ENCODE measurements around the gene IL19.
"Not testable (repeated sequence)": the region's sequence is repeated elsewhere in the genome, so short reads cannot be mapped to it uniquely, and the experiment has no call there.

The IL19 gene

GRCh38 chr1:206834711-206835110, 64.1 kb downstream of the IL19 start:
- DNase-seq = no peak

GRCh38 chr1:206835186-206835585, 64.6 kb downstream of the IL19 start:
- no peak for DNase-seq

- no peak for DNase-seq
Measured at GRCh38 chr1:206836111-206836510, 65.5 kb downstream of the IL19 start.

- DNase-seq = no peak
Measured at GRCh38 chr1:206839006-206839560, 68.5 kb downstream of the IL19 start.

GRCh38 chr1:206839857-206840256, 69.3 kb downstream of the IL19 start:
- DNase-seq = no peak

GRCh38 chr1:206841609-206842323, 71.2 kb downstream of the IL19 start:
- no peak for DNase-seq

GRCh38 chr1:206842854-206843253, 72.3 kb downstream of the IL19 start:
- no peak for DNase-seq

GRCh38 chr1:206843626-206844025, 73.1 kb downstream of the IL19 start:
- DNase-seq = no peak

GRCh38 chr1:206846487-206846886, 75.9 kb downstream of the IL19 start:
- DNase-seq = no peak

GRCh38 chr1:206847337-206847834, 76.8 kb downstream of the IL19 start:
- DNase-seq = no peak

GRCh38 chr1:206847946-206848345, 77.4 kb downstream of the IL19 start:
- peak; percentile 10 for DNase-seq

GRCh38 chr1:206850401-206850800, 79.8 kb downstream of the IL19 start:
- DNase-seq = no peak

- DNase-seq = no peak
Measured at GRCh38 chr1:206851341-206852010, 80.9 kb downstream of the IL19 start.

GRCh38 chr1:206852662-206853061, 82.1 kb downstream of the IL19 start:
- DNase-seq = not testable (repeated sequence)

- not testable (repeated sequence) for DNase-seq
Measured at GRCh38 chr1:206853696-206854095, 83.1 kb downstream of the IL19 start.

- peak; percentile 29 for DNase-seq
Measured at GRCh38 chr1:206854401-206855129, 84.0 kb downstream of the IL19 start.

GRCh38 chr1:206855859-206856258, 85.3 kb downstream of the IL19 start:
- DNase-seq = no peak

GRCh38 chr1:206856674-206857464, 86.3 kb downstream of the IL19 start:
- no peak for DNase-seq

- no peak for DNase-seq
Measured at GRCh38 chr1:206859082-206859521, 88.5 kb downstream of the IL19 start.

- DNase-seq = no peak
Measured at GRCh38 chr1:206860165-206860564, 89.6 kb downstream of the IL19 start.

- no peak for DNase-seq
Measured at GRCh38 chr1:206863266-206863665, 92.7 kb downstream of the IL19 start.

GRCh38 chr1:206864939-206865671, 94.5 kb downstream of the IL19 start, which contains the start of gene IL20:
Gene IL20, plus strand, starts transcription at chr1:206865623. Its CDS starts 230 bp downstream, at chr1:206865853.
- DNase-seq = peak; percentile 38
